ENCODE results near the gene FOXK2.
"Not testable (repeated sequence)": the region's sequence is repeated elsewhere in the genome, so short reads cannot be mapped to it uniquely, and the experiment has no call there.

The FOXK2 gene

DNA sequence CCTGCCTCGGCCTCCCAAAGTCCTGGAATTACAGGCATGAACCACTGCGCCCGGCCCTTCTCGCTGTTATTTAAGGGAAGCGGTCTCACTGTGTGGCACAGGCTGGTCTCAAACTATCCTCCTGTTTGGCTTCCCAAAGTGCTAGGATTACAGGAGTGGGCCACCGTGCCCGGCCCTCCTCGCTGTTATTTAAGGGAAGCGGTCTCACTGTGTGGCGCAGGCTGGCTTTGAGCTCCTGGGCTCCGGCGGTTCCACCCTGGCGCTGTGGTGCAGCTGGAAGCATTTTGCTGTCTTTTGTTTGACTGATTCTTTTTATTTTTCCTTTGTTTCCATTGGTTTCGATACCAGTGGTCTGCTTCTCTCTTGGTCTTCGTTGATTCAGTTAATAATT lies 40.7 kb downstream of the FOXK2 start:
- no peak overlapping the region for H3K4me3 ChIP-seq (ENCODE audit: low read depth, low read length)
- no peak for DNase-seq (ENCODE audit: low read depth)
- TF ChIP-seq, protein P1, sequence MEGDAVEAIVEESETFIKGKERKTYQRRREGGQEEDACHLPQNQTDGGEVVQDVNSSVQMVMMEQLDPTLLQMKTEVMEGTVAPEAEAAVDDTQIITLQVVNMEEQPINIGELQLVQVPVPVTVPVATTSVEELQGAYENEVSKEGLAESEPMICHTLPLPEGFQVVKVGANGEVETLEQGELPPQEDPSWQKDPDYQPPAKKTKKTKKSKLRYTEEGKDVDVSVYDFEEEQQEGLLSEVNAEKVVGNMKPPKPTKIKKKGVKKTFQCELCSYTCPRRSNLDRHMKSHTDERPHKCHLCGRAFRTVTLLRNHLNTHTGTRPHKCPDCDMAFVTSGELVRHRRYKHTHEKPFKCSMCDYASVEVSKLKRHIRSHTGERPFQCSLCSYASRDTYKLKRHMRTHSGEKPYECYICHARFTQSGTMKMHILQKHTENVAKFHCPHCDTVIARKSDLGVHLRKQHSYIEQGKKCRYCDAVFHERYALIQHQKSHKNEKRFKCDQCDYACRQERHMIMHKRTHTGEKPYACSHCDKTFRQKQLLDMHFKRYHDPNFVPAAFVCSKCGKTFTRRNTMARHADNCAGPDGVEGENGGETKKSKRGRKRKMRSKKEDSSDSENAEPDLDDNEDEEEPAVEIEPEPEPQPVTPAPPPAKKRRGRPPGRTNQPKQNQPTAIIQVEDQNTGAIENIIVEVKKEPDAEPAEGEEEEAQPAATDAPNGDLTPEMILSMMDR (IDR thresholded peaks at IDR 0.05; ENCODE audit: insufficient read depth, low read depth, low read length, missing control alignments) = no peak

DNA sequence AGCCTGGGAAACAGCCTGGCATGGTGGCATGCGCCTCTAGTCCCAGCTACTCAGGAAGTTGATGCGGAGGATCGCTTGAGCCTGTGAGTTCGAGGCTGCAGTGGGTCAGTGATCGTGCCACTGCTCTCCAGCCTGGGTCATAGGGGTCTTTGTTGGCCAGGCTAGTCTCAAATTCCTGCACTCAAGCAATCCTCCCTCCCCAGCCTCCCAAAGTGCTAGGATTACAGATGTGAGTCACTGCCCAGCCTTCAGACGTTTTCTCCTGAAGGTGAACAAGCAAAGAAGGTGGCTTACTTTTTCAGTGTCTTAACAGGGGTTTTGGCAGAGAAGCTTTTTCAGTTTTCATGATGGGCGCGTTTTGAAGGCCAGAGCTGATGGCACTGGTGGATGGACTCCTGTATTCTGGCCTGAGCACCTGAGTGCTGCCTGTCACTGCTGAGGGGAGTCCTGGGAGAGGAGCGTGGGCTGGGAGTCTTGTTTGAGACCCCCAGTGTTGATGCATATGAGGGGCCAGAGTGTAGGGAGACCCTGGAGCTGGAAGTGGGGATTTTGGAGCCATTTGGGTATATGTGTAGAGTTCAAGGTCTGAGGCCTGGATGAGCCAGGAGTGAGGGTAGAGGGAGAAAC lies 41.4 kb downstream of the FOXK2 start:
- TF ChIP-seq, protein P1 (IDR thresholded peaks at IDR 0.05; ENCODE audit: insufficient read depth, low read depth, low read length, missing control alignments) = no peak
- H3K4me3 ChIP-seq (ENCODE audit: low read depth, low read length) = no peak overlapping the region
- DNase-seq (ENCODE audit: low read depth) = no peak

GRCh38 chr17:82561429-82562035 lies 42.0 kb downstream of the FOXK2 start:
- no peak for DNase-seq (ENCODE audit: low read depth)
- TF ChIP-seq, protein P1 (IDR thresholded peaks at IDR 0.05; ENCODE audit: insufficient read depth, low read depth, low read length, missing control alignments) = no peak
- H3K4me3 ChIP-seq (ENCODE audit: low read depth, low read length) = no peak overlapping the region

GRCh38 chr17:82562718-82563220 lies 43.2 kb downstream of the FOXK2 start:
- H3K4me3 ChIP-seq (ENCODE audit: low read depth, low read length); DNase-seq (ENCODE audit: low read depth): not testable (repeated sequence)

GRCh38 chr17:82563318-82563717 lies 43.8 kb downstream of the FOXK2 start:
- DNase-seq (ENCODE audit: low read depth) = no peak
- TF ChIP-seq, protein P1 (IDR thresholded peaks at IDR 0.05; ENCODE audit: insufficient read depth, low read depth, low read length, missing control alignments) = no peak
- no peak overlapping the region for H3K4me3 ChIP-seq (ENCODE audit: low read depth, low read length)

DNA sequence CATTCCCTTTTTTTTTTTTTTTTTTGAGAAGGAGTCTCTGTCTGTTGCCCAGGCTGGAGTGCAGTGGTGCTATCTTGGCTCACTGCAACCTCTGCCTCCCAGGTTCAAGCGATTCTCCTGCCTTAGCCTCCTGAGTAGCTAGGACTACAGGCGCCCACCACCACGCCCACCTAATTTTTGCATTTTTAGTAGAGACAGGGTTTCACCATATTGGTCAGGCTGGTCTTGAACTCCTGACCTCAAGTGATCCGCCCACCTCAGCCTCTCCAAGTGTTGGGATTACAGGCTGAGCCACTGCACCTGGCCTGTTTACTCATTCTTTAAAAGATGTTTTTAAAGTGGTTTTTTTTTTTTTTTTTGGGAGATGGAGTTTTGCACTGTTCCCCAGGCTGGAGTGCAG lies 44.2 kb downstream of the FOXK2 start:
- DNase-seq (ENCODE audit: low read depth); H3K4me3 ChIP-seq (ENCODE audit: low read depth, low read length): not testable (repeated sequence)

GRCh38 chr17:82564241-82564640 lies 44.7 kb downstream of the FOXK2 start:
- no peak for DNase-seq (ENCODE audit: low read depth)
- TF ChIP-seq, protein P1 (IDR thresholded peaks at IDR 0.05; ENCODE audit: insufficient read depth, low read depth, low read length, missing control alignments) = no peak
- H3K4me3 ChIP-seq (ENCODE audit: low read depth, low read length) = no peak overlapping the region

DNA sequence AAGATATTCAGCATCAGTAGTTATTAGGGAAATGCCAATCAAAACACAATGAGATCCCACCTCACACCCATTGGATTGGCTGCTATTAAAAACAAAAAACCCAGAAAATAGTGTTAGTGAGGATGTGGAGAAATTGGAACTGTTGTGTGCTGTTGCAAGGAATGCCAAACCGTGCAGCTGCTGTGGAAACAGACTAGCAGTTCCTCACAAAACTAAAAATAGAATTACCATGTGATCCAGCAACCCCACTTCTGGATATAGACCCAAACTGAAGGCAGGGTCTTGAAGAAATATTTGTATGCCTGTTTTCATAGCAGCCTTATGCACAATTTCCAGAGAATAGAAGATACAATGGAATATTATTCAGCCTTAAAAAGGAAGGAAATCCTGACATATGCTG lies 46.0 kb downstream of the FOXK2 start:
- TF ChIP-seq, protein P1 (IDR thresholded peaks at IDR 0.05; ENCODE audit: insufficient read depth, low read depth, low read length, missing control alignments) = no peak
- H3K4me3 ChIP-seq (ENCODE audit: low read depth, low read length) = no peak overlapping the region
- DNase-seq (ENCODE audit: low read depth) = no peak
